Fibroblast of skin of left biceps (primary cell): ENCODE results near the gene LIN54.
"Not testable (repeated sequence)": the region's sequence is repeated elsewhere in the genome, so short reads cannot be mapped to it uniquely, and the experiment has no call there.

Experiments
- DNase-seq, 2 experiments: peaks; one replicate each; pipeline ENCODE4 v3.0.0-alpha.2; 2013; ENCODE audit warnings: low read depth in 2 of 2

The LIN54 gene

GRCh38 chr4:82947498-82947897, 63.1 kb downstream of the LIN54 start:
- DNase-seq: no peak

GRCh38 chr4:82939414-82939813, 71.2 kb downstream of the LIN54 start:
- DNase-seq: no peak

- no peak for DNase-seq
Measured at GRCh38 chr4:82934441-82934840, 76.2 kb downstream of the LIN54 start.

GRCh38 chr4:82930848-82931755, 79.5 kb downstream of the LIN54 start:
- no peak for DNase-seq

- no peak for DNase-seq
Measured at GRCh38 chr4:82921795-82922194, 88.8 kb downstream of the LIN54 start.

GRCh38 chr4:82919386-82919785, 91.2 kb downstream of the LIN54 start:
- DNase-seq: no peak

GRCh38 chr4:82918091-82918490, 92.5 kb downstream of the LIN54 start:
- DNase-seq: no peak

GRCh38 chr4:82913968-82914367, 96.7 kb downstream of the LIN54 start:
- not testable (repeated sequence) for DNase-seq

- DNase-seq: no peak
Measured at GRCh38 chr4:82913305-82913704, 97.3 kb downstream of the LIN54 start.

GRCh38 chr4:82909326-82909725, 101.3 kb downstream of the LIN54 start:
- no peak for DNase-seq

GRCh38 chr4:82906469-82906868, 104.2 kb downstream of the LIN54 start:
- DNase-seq: no peak

GRCh38 chr4:82905205-82905604, 105.4 kb downstream of the LIN54 start:
- no peak for DNase-seq

- no peak for DNase-seq
Measured at GRCh38 chr4:82903737-82904136, 106.9 kb downstream of the LIN54 start.

- no peak for DNase-seq
Measured at GRCh38 chr4:82901183-82901718, 109.4 kb downstream of the LIN54 start.

- peak; percentile 98 for DNase-seq
Measured at GRCh38 chr4:82900411-82901182, 110.0 kb downstream of the LIN54 start, which contains the start of gene THAP9. THAP9 (plus strand) TSS chr4:82900735; CDS start chr4:82900803, 68 bp downstream.

- no peak for DNase-seq
Measured at GRCh38 chr4:82900066-82900410, 110.6 kb downstream of the LIN54 start.

GRCh38 chr4:82899374-82900065, 111.1 kb downstream of the LIN54 start:
- DNase-seq: no peak

- peak; percentile 70 to 79 for DNase-seq
Measured at GRCh38 chr4:82898322-82899243, 112.0 kb downstream of the LIN54 start.

- DNase-seq: no peak
Measured at GRCh38 chr4:82896755-82897154, 113.9 kb downstream of the LIN54 start.

- no peak for DNase-seq
Measured at GRCh38 chr4:82893942-82894341, 116.7 kb downstream of the LIN54 start.

- DNase-seq: no peak
Measured at GRCh38 chr4:82892467-82892802, 118.2 kb downstream of the LIN54 start.
